ENCODE measurements around the gene WEE2.

DNA sequence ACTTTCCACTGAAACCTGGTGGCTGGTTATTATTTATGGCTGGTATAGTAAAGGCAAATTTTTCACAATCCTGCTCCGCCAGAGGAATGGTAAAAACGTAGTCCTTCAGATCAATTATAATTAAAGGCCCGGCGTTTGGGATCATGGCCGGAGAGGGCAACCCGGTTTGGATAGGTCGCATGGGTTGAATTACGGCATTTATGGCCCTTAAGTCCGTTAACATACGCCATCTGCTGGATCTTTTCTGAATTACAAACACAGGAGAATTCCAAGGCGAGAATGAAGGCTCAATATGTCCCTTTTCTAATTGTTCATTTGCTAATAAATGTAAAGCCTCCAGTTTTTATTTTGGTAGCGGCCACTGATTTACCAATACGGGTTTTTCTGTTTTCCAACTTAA lies 44.5 kb downstream of the WEE2 start:
- TF ChIP-seq POLR2A (IDR thresholded peaks at IDR 0.05): no peak
- no peak for TF ChIP-seq CTCF (IDR thresholded peaks at IDR 0.05)

Measured in uterus (tissue), 2 donors.